ENCODE results near the gene CELF4. TPM values are rescaled to one million over a fixed set of nuclear protein-coding genes. Genes with fewer than 3 reads are reported as not detected.

CELF4 gene
- total and polyA plus RNA-seq, 4 donors: 0.24 to 3.0 (median 1.3) TPM

- H3K9ac ChIP-seq (ENCODE audit: insufficient read depth in 1 of 2, low read length in 2 of 2): no peak overlapping the region
- ATAC-seq (ENCODE audit: insufficient read depth, low FRiP score): peak; percentile 54
- DNase-seq: peak; percentile 85 to 90 (median 86)
- H3K27ac ChIP-seq (ENCODE audit: low read depth in 1 of 2, low read length in 1 of 2): no peak overlapping the region
- H3K9me3 ChIP-seq (ENCODE audit: control insufficient read depth in 4 of 4, insufficient read depth in 3 of 4, low read length in 3 of 4): peaks cover 0 to 8% (median 0%) of the 10 kb centered on the region in 4 donors
- whole genome bisulfite sequencing, 2 donors: 2 to 4% methylated on average over 19 of the region's 19 CpGs
- H3K27me3 ChIP-seq (ENCODE audit: control insufficient read depth in 3 of 3, insufficient read depth in 3 of 3, low read length in 2 of 3): peaks cover 4 to 39% (median 27%) of the 10 kb centered on the region in 3 donors
- TF ChIP-seq CTCF (IDR thresholded peaks at IDR 0.05; ENCODE audit: control extremely low read depth, extremely low read depth): no peak
- H3K36me3 ChIP-seq (ENCODE audit: control insufficient read depth in 4 of 4, insufficient read depth in 4 of 4, low read length in 4 of 4): no peaks in the 10 kb centered on the region
- H3K4me1 ChIP-seq (ENCODE audit: control insufficient read depth in 5 of 5, insufficient read depth in 5 of 5, low read length in 5 of 5): peaks cover 2 to 15% (median 6%) of the 10 kb centered on the region in 5 donors
- H3K4me3 ChIP-seq: no peak overlapping the region
Measured at GRCh38 chr18:37564711-37565100, 892 bp downstream of the CELF4 start.

- no peak overlapping the region for H3K4me3 ChIP-seq
- H3K9ac ChIP-seq (ENCODE audit: insufficient read depth in 1 of 2, low read length in 2 of 2): no peak overlapping the region
- DNase-seq (no peak), ATAC-seq (ENCODE audit: insufficient read depth, low FRiP score) (no peak)
- TF ChIP-seq CTCF (IDR thresholded peaks at IDR 0.05; ENCODE audit: control extremely low read depth, extremely low read depth): no peak
- peaks cover 2 to 15% (median 6%) of the 10 kb centered on the region in 5 donors for H3K4me1 ChIP-seq (ENCODE audit: control insufficient read depth in 5 of 5, insufficient read depth in 5 of 5, low read length in 5 of 5)
- H3K9me3 ChIP-seq (ENCODE audit: control insufficient read depth in 4 of 4, insufficient read depth in 3 of 4, low read length in 3 of 4): peaks cover 0 to 6% (median 0%) of the 10 kb centered on the region in 4 donors
- H3K27me3 ChIP-seq (ENCODE audit: control insufficient read depth in 3 of 3, insufficient read depth in 3 of 3, low read length in 2 of 3): peaks cover 4 to 32% (median 30%) of the 10 kb centered on the region in 3 donors
- H3K27ac ChIP-seq (ENCODE audit: low read depth in 1 of 2, low read length in 1 of 2): no peak overlapping the region
- WGBS, 2 donors: 33 to 38% methylated on average over 13 of the region's 13 CpGs
- no peaks in the 10 kb centered on the region for H3K36me3 ChIP-seq (ENCODE audit: control insufficient read depth in 4 of 4, insufficient read depth in 4 of 4, low read length in 4 of 4)
Measured at GRCh38 chr18:37563931-37564392, 1.6 kb downstream of the CELF4 start.

- H3K9me3 ChIP-seq (ENCODE audit: control insufficient read depth in 4 of 4, insufficient read depth in 3 of 4, low read length in 3 of 4): peaks cover 0 to 7% (median 0%) of the 10 kb centered on the region in 4 donors
- peaks cover 0 to 8% (median 6%) of the 10 kb centered on the region in 5 donors for H3K4me1 ChIP-seq (ENCODE audit: control insufficient read depth in 5 of 5, insufficient read depth in 5 of 5, low read length in 5 of 5)
- no peak overlapping the region for H3K4me3 ChIP-seq
- TF ChIP-seq CTCF (IDR thresholded peaks at IDR 0.05; ENCODE audit: control extremely low read depth, extremely low read depth): no peak
- DNase-seq (no peak), ATAC-seq (ENCODE audit: insufficient read depth, low FRiP score) (no peak)
- no peaks in the 10 kb centered on the region for H3K36me3 ChIP-seq (ENCODE audit: control insufficient read depth in 4 of 4, insufficient read depth in 4 of 4, low read length in 4 of 4)
- H3K27me3 ChIP-seq (ENCODE audit: control insufficient read depth in 3 of 3, insufficient read depth in 3 of 3, low read length in 2 of 3): peaks cover 0 to 21% (median 16%) of the 10 kb centered on the region in 3 donors
- 35 to 40% methylated on average over 1 of the region's 1 CpG for WGBS, 2 donors
- H3K9ac ChIP-seq (ENCODE audit: insufficient read depth in 1 of 2, low read length in 2 of 2): no peak overlapping the region
- H3K27ac ChIP-seq (ENCODE audit: low read depth in 1 of 2, low read length in 1 of 2): no peak overlapping the region
Measured at GRCh38 chr18:37561986-37562385, 3.6 kb downstream of the CELF4 start.

GRCh38 chr18:37560003-37560402 is 5.6 kb downstream of the CELF4 start:
- ATAC-seq (ENCODE audit: insufficient read depth, low FRiP score) (no peak), DNase-seq (no peak)
- Histone ChIP-seq H3K9me3 (ENCODE audit: control insufficient read depth in 4 of 4, insufficient read depth in 3 of 4, low read length in 3 of 4) (peaks cover 0 to 9% (median 0%) of the 10 kb centered on the region in 4 donors), H3K27me3 (ENCODE audit: control insufficient read depth in 3 of 3, insufficient read depth in 3 of 3, low read length in 2 of 3) (peaks cover 0 to 25% (median 16%) of the 10 kb centered on the region in 3 donors), H3K27ac (ENCODE audit: low read depth in 1 of 2, low read length in 1 of 2) (no peak overlapping the region), H3K9ac (ENCODE audit: insufficient read depth in 1 of 2, low read length in 2 of 2) (no peak overlapping the region), H3K36me3 (ENCODE audit: control insufficient read depth in 4 of 4, insufficient read depth in 4 of 4, low read length in 4 of 4) (no peaks in the 10 kb centered on the region), H3K4me3 (no peak overlapping the region), H3K4me1 (ENCODE audit: control insufficient read depth in 5 of 5, insufficient read depth in 5 of 5, low read length in 5 of 5) (peaks cover 0 to under 1% (median 0%) of the 10 kb centered on the region in 5 donors)
- 36 to 40% methylated on average over 2 of the region's 2 CpGs for WGBS, 2 donors
- no peak for TF ChIP-seq CTCF (IDR thresholded peaks at IDR 0.05; ENCODE audit: control extremely low read depth, extremely low read depth)
